ENCODE results near the gene CALML6.

CALML6 gene

DNA sequence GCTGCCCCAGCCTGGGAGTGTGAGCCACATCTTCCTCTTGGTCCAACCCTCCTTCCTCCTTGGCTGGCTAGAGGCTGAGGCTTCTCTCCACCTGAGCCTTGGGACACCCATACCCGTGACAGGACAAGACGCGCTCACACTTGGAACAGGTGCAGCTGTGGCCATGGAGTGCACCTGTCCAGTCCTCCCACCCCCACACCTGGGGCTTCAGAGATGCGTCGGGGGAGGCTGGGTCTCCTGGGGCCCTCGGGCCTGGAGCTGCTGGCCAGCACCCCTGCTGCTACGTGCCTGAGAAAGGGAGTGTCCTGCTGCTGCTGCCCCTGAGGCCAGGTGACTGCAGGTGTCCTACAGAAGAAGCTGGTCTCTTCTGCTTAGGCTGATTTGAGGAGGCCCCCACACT lies 41.0 kb downstream of the CALML6 start:
- Histone ChIP-seq H3K4me1 (ENCODE audit: insufficient read depth, low read length) (no peaks in the 10 kb centered on the region), H3K36me3 (ENCODE audit: insufficient read depth, low read length) (no peaks in the 10 kb centered on the region), H3K4me3 (ENCODE audit: low read length) (no peak overlapping the region), H3K27me3 (ENCODE audit: insufficient read depth, low read length) (peaks cover 12% of the 10 kb centered on the region), H2AFZ (ENCODE audit: low read depth, low read length) (no peak overlapping the region), H3K9me3 (ENCODE audit: low read length) (peaks cover 2% of the 10 kb centered on the region)

DNA sequence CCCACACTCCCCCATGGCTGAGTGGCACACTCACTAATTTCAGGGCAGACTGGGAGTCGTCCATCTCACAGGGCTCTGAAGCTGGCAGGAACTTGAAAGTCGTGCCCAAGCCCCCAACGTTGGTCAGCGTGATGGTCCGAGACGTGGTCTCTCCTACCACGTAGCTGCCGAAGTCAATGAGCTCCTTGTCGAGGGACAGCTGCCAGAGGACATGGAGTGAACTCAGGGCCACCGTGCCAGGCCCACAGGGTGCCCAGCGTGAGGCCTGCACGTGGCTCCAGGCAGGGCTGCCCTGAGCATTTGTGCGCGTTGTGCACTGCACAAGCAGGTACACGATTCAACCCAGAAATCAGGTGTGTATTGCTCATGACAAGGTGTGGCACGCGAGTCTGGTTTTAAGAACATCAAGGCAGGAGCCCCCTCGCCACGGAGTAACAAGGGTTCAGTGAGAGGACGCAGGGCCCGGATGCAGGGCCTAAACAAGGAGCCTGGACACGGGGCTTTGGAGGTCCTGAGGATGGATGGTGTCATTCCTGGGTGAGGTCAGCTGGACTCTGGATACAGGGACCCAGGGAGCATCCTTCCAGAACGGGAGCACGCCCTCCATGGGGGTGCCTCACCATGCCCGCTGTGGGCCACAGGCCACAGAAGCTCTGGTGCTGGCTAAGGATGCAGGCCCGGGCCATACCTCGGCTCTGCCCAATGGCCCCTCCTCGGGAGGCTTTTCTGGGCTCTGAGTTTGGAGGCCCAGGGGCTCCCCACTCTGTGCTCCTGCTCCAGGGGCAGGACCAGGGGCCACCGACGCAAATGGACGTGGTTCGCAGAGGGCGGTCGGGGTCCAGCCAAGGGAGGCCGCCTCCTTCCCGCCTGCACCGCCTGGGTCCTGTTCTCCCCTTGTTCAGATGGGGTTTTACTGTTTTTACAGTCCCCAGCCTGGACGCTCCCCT lies 41.8 kb downstream of the CALML6 start:
- Histone ChIP-seq H3K9me3 (ENCODE audit: low read length) (peaks cover 2% of the 10 kb centered on the region), H3K4me1 (ENCODE audit: insufficient read depth, low read length) (no peaks in the 10 kb centered on the region), H2AFZ (ENCODE audit: low read depth, low read length) (no peak overlapping the region), H3K36me3 (ENCODE audit: insufficient read depth, low read length) (no peaks in the 10 kb centered on the region), H3K27me3 (ENCODE audit: insufficient read depth, low read length) (peaks cover 14% of the 10 kb centered on the region), H3K4me3 (ENCODE audit: low read length) (no peak overlapping the region)

DNA sequence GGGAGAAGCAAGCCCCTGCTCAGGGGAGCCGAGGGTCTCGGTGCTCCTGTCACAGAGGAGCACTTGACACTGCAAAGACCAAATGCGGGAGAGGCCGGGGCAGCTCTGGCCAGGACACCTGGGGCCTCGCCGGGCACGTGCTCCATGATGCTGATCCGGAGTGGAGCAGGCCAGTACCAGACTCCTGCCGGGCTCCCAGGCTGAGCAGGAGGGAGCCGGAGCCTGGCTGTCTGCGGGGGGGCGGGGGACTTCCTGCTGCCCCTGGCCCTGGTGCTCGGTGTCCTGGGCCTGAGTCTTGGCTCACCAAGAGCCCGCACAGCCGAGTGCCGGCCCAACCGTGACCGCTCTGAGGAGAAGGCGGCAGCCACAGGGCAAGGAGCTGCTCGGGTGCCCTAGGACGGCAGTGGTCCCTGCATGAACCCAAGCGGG lies 42.5 kb downstream of the CALML6 start:
- Histone ChIP-seq H3K4me3 (ENCODE audit: low read length) (no peak overlapping the region), H2AFZ (ENCODE audit: low read depth, low read length) (no peak overlapping the region), H3K36me3 (ENCODE audit: insufficient read depth, low read length) (no peaks in the 10 kb centered on the region), H3K27me3 (ENCODE audit: insufficient read depth, low read length) (peaks cover 16% of the 10 kb centered on the region), H3K9me3 (ENCODE audit: low read length) (peaks cover 2% of the 10 kb centered on the region), H3K4me1 (ENCODE audit: insufficient read depth, low read length) (no peaks in the 10 kb centered on the region)

DNA sequence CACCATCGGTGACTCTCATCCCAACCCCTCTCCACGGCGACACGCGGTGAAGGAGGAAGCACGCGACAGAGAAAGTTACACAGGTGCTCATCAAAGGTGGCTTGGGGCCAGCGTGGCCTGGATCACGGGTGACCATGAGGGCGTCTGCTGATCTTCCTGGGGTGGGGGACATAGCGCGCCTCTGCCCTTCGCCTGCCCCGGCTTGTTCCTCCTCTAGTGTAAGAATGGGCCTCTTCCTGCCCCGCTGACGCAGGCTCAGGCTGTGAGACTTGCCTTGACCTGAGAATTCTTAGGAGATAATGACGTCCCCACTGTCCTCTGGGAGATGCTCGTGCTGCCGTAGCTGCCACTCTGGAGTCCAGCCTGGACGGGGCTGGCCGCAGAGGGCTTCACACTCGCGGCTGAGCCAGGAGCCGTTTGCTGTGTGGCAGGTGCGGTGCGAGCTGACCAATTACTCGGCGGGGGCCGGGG lies 43.0 kb downstream of the CALML6 start:
- no peak overlapping the region for H2AFZ ChIP-seq (ENCODE audit: low read depth, low read length)
- no peak overlapping the region for H3K4me3 ChIP-seq (ENCODE audit: low read length)
- no peaks in the 10 kb centered on the region for H3K36me3 ChIP-seq (ENCODE audit: insufficient read depth, low read length)
- H3K4me1 ChIP-seq (ENCODE audit: insufficient read depth, low read length), result no peaks in the 10 kb centered on the region
- peaks cover 21% of the 10 kb centered on the region for H3K27me3 ChIP-seq (ENCODE audit: insufficient read depth, low read length)
- peaks cover 2% of the 10 kb centered on the region for H3K9me3 ChIP-seq (ENCODE audit: low read length)

GRCh38 chr1:1959459-1959839 lies 44.4 kb downstream of the CALML6 start:
- Histone ChIP-seq H3K4me1 (ENCODE audit: insufficient read depth, low read length) (no peaks in the 10 kb centered on the region), H2AFZ (ENCODE audit: low read depth, low read length) (no peak overlapping the region), H3K9me3 (ENCODE audit: low read length) (peaks cover 2% of the 10 kb centered on the region), H3K27me3 (ENCODE audit: insufficient read depth, low read length) (peaks cover 21% of the 10 kb centered on the region), H3K36me3 (ENCODE audit: insufficient read depth, low read length) (no peaks in the 10 kb centered on the region), H3K4me3 (ENCODE audit: low read length) (no peak overlapping the region)

DNA sequence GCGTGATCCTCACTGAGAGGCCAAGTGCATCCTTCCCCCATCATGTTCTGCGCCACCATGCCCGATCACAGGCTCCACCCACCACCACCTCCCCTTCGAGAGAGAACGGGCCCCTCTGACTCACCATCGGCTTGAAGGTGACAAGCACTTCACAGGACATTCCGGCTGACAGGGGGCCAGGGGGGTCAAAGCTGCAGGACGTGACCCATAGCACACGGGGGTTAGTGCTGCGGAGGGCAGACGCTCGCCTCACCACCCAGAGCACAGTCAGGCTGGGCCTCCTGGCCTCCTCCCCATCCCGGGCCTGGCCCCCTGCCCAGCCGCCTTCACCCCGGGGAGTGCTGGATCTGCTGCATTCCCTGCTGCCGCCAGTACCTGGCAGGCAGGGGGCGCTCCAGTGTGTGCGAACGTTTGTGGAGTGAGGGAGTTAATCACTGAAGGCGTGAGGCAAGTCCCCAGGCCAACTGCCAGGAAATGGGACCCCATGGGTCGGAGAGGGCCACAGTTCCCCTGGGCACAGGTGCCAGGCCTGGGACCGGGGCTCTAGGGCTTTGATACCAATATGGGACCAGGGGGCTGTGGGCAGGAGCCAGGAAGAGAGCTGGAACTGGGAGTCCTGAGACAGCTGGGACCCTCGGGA lies 44.9 kb downstream of the CALML6 start:
- no peak overlapping the region for H3K4me3 ChIP-seq (ENCODE audit: low read length)

GRCh38 chr1:1960480-1961196 lies 45.6 kb downstream of the CALML6 start:
- no peaks in the 10 kb centered on the region for H3K36me3 ChIP-seq (ENCODE audit: insufficient read depth, low read length)
- no peak overlapping the region for H3K4me3 ChIP-seq (ENCODE audit: low read length)
- H3K4me1 ChIP-seq (ENCODE audit: insufficient read depth, low read length), result no peaks in the 10 kb centered on the region
- peaks cover 21% of the 10 kb centered on the region for H3K27me3 ChIP-seq (ENCODE audit: insufficient read depth, low read length)
- H3K9me3 ChIP-seq (ENCODE audit: low read length), result no peaks in the 10 kb centered on the region
- no peak overlapping the region for H2AFZ ChIP-seq (ENCODE audit: low read depth, low read length)

More for the DNA sequence above, 44.9 kb downstream of the CALML6 start:
- H3K9me3 ChIP-seq (ENCODE audit: low read length), result no peaks in the 10 kb centered on the region
- H3K4me1 ChIP-seq (ENCODE audit: insufficient read depth, low read length), result no peaks in the 10 kb centered on the region
- H3K27me3 ChIP-seq (ENCODE audit: insufficient read depth, low read length), result peaks cover 21% of the 10 kb centered on the region
- no peaks in the 10 kb centered on the region for H3K36me3 ChIP-seq (ENCODE audit: insufficient read depth, low read length)
- no peak overlapping the region for H2AFZ ChIP-seq (ENCODE audit: low read depth, low read length)

GRCh38 chr1:1962752-1963151 lies 47.7 kb downstream of the CALML6 start:
- H2AFZ ChIP-seq (ENCODE audit: low read depth, low read length), result no peak overlapping the region
- no peak overlapping the region for H3K4me3 ChIP-seq (ENCODE audit: low read length)
- no peaks in the 10 kb centered on the region for H3K4me1 ChIP-seq (ENCODE audit: insufficient read depth, low read length)
- peaks cover 21% of the 10 kb centered on the region for H3K27me3 ChIP-seq (ENCODE audit: insufficient read depth, low read length)
- no peaks in the 10 kb centered on the region for H3K9me3 ChIP-seq (ENCODE audit: low read length)
- H3K36me3 ChIP-seq (ENCODE audit: insufficient read depth, low read length), result no peaks in the 10 kb centered on the region

GRCh38 chr1:1963570-1963969 lies 48.5 kb downstream of the CALML6 start:
- Histone ChIP-seq H3K4me1 (ENCODE audit: insufficient read depth, low read length) (no peaks in the 10 kb centered on the region), H2AFZ (ENCODE audit: low read depth, low read length) (no peak overlapping the region), H3K4me3 (ENCODE audit: low read length) (no peak overlapping the region), H3K9me3 (ENCODE audit: low read length) (no peaks in the 10 kb centered on the region), H3K36me3 (ENCODE audit: insufficient read depth, low read length) (no peaks in the 10 kb centered on the region), H3K27me3 (ENCODE audit: insufficient read depth, low read length) (peaks cover 16% of the 10 kb centered on the region)

DNA sequence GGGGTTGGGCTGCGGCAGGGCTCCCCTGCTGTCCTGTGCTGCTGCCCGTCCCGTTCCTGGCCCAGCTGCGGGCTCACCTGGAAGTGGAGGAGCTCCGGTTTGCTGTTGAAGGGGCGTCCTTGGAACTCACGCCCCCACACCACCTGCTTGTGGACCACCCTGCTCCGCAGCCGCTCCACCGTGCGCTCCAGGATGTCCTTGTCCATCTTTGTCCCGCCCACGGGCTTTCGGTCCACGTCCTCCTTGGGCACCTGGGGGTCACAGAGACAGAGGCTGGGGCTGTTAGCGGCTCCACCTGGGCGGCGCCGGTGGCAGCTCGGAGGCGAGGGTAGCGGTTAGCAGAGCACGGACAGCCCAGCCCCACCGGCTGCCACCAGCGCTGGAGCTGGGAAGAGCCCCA lies 49.8 kb downstream of the CALML6 start:
- Histone ChIP-seq H3K27me3 (ENCODE audit: insufficient read depth, low read length) (peaks cover 16% of the 10 kb centered on the region), H3K36me3 (ENCODE audit: insufficient read depth, low read length) (no peaks in the 10 kb centered on the region), H3K4me1 (ENCODE audit: insufficient read depth, low read length) (no peaks in the 10 kb centered on the region), H3K4me3 (ENCODE audit: low read length) (no peak overlapping the region), H2AFZ (ENCODE audit: low read depth, low read length) (no peak overlapping the region), H3K9me3 (ENCODE audit: low read length) (no peaks in the 10 kb centered on the region)

DNA sequence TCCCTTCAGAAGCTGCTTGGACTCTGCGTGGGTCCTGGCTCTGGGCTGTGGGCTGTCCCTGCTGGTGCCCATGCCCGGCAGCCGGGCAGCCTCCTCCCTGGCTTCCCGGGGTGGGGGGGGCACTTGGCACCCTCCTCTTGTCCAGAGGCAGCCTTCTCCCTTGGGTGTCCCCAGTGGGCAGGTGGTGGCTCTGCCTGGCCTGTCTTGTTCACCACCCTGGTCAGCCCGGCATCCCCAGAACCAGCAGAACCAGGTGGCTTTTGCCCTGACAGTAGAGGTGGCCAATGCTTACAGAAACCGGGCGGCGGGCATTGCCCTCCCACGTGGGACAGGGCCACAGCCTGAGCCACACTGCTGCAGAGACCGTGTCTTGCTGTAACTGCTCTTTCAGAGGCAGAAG lies 50.5 kb downstream of the CALML6 start:
- no peaks in the 10 kb centered on the region for H3K4me1 ChIP-seq (ENCODE audit: insufficient read depth, low read length)
- no peak overlapping the region for H3K4me3 ChIP-seq (ENCODE audit: low read length)
- H3K9me3 ChIP-seq (ENCODE audit: low read length), result no peaks in the 10 kb centered on the region
- H3K27me3 ChIP-seq (ENCODE audit: insufficient read depth, low read length), result peaks cover 16% of the 10 kb centered on the region
- no peak overlapping the region for H2AFZ ChIP-seq (ENCODE audit: low read depth, low read length)
- no peaks in the 10 kb centered on the region for H3K36me3 ChIP-seq (ENCODE audit: insufficient read depth, low read length)

- Histone ChIP-seq H3K27me3 (ENCODE audit: insufficient read depth, low read length) (peaks cover 11% of the 10 kb centered on the region), H3K4me1 (ENCODE audit: insufficient read depth, low read length) (no peaks in the 10 kb centered on the region), H3K36me3 (ENCODE audit: insufficient read depth, low read length) (no peaks in the 10 kb centered on the region), H3K4me3 (ENCODE audit: low read length) (no peak overlapping the region), H2AFZ (ENCODE audit: low read depth, low read length) (no peak overlapping the region), H3K9me3 (ENCODE audit: low read length) (peaks cover 2% of the 10 kb centered on the region)
These were observed 51.1 kb downstream of the CALML6 start for GRCh38 chr1:1966071-1966740.
